ENCODE results near the gene BLTP2.
"Not testable (repeated sequence)": the region's sequence is repeated elsewhere in the genome, so short reads cannot be mapped to it uniquely, and the experiment has no call there.

Gene BLTP2

GRCh38 chr17:28626818-28627217 is 18.1 kb downstream of the BLTP2 start:
- peaks cover 91% of the 10 kb centered on the region for H3K36me3 Mint-ChIP-seq (ENCODE audit: low read depth)
- H3K4me1 Mint-ChIP-seq (ENCODE audit: low read depth): peaks cover 13% of the 10 kb centered on the region
- no peaks in the 10 kb centered on the region for H3K27me3 Mint-ChIP-seq
- H3K9me3 Mint-ChIP-seq: no peaks in the 10 kb centered on the region
- peak overlapping the region; percentile 57 for H3K27ac Mint-ChIP-seq
- no peak overlapping the region for H3K4me3 Mint-ChIP-seq
- no peak for DNase-seq

GRCh38 chr17:28624148-28624547 is 20.8 kb downstream of the BLTP2 start:
- no peaks in the 10 kb centered on the region for H3K27me3 Mint-ChIP-seq
- no peak overlapping the region for H3K4me3 Mint-ChIP-seq
- peak overlapping the region; percentile 50 for H3K27ac Mint-ChIP-seq
- H3K36me3 Mint-ChIP-seq (ENCODE audit: low read depth): peaks cover 95% of the 10 kb centered on the region
- no peak for DNase-seq
- peaks cover 13% of the 10 kb centered on the region for H3K4me1 Mint-ChIP-seq (ENCODE audit: low read depth)
- no peaks in the 10 kb centered on the region for H3K9me3 Mint-ChIP-seq

GRCh38 chr17:28623696-28624095 is 21.3 kb downstream of the BLTP2 start:
- DNase-seq: no peak
- H3K4me3 Mint-ChIP-seq: no peak overlapping the region

GRCh38 chr17:28622186-28622585 is 22.8 kb downstream of the BLTP2 start:
- Mint-ChIP-seq H3K4me1 (ENCODE audit: low read depth) (peaks cover 10% of the 10 kb centered on the region), H3K9me3 (no peaks in the 10 kb centered on the region), H3K27ac (no peak overlapping the region), H3K36me3 (ENCODE audit: low read depth) (peaks cover 96% of the 10 kb centered on the region), H3K27me3 (no peaks in the 10 kb centered on the region), H3K4me3 (no peak overlapping the region)
- DNase-seq: no peak

More at GRCh38 chr17:28623696-28624095, 21.3 kb downstream of the BLTP2 start:
- Mint-ChIP-seq H3K4me1 (ENCODE audit: low read depth) (peaks cover 13% of the 10 kb centered on the region), H3K27ac (no peak overlapping the region), H3K9me3 (no peaks in the 10 kb centered on the region), H3K27me3 (no peaks in the 10 kb centered on the region), H3K36me3 (ENCODE audit: low read depth) (peaks cover 98% of the 10 kb centered on the region)

GRCh38 chr17:28620010-28620409 is 24.9 kb downstream of the BLTP2 start:
- Mint-ChIP-seq H3K27ac (peak overlapping the region; percentile 71), H3K4me1 (ENCODE audit: low read depth) (no peaks in the 10 kb centered on the region), H3K36me3 (ENCODE audit: low read depth) (peaks cover 98% of the 10 kb centered on the region), H3K27me3 (no peaks in the 10 kb centered on the region), H3K4me3 (no peak overlapping the region), H3K9me3 (no peaks in the 10 kb centered on the region)
- no peak for DNase-seq

GRCh38 chr17:28618464-28618863 is 26.5 kb downstream of the BLTP2 start:
- no peaks in the 10 kb centered on the region for H3K27me3 Mint-ChIP-seq
- H3K27ac Mint-ChIP-seq: no peak overlapping the region
- DNase-seq: no peak
- peaks cover 98% of the 10 kb centered on the region for H3K36me3 Mint-ChIP-seq (ENCODE audit: low read depth)
- H3K9me3 Mint-ChIP-seq: no peaks in the 10 kb centered on the region
- no peaks in the 10 kb centered on the region for H3K4me1 Mint-ChIP-seq (ENCODE audit: low read depth)
- H3K4me3 Mint-ChIP-seq: no peak overlapping the region

- no peak for DNase-seq
- no peak overlapping the region for H3K4me3 Mint-ChIP-seq
- peak overlapping the region; percentile 53 for H3K27ac Mint-ChIP-seq
- H3K27me3 Mint-ChIP-seq: no peaks in the 10 kb centered on the region
- no peaks in the 10 kb centered on the region for H3K4me1 Mint-ChIP-seq (ENCODE audit: low read depth)
- H3K36me3 Mint-ChIP-seq (ENCODE audit: low read depth): peaks cover 98% of the 10 kb centered on the region
- H3K9me3 Mint-ChIP-seq: no peaks in the 10 kb centered on the region
These were observed 28.7 kb downstream of the BLTP2 start for GRCh38 chr17:28616281-28616680.

GRCh38 chr17:28615260-28615940 is 29.6 kb downstream of the BLTP2 start:
- peak overlapping the region; percentile 13 for H3K27ac Mint-ChIP-seq
- peaks cover 98% of the 10 kb centered on the region for H3K36me3 Mint-ChIP-seq (ENCODE audit: low read depth)
- H3K4me3 Mint-ChIP-seq: no peak overlapping the region
- H3K4me1 Mint-ChIP-seq (ENCODE audit: low read depth): no peaks in the 10 kb centered on the region
- no peaks in the 10 kb centered on the region for H3K27me3 Mint-ChIP-seq
- DNase-seq: no peak
- no peaks in the 10 kb centered on the region for H3K9me3 Mint-ChIP-seq

- H3K4me3 Mint-ChIP-seq: no peak within 1 kb of the TSS
- no peaks in the 10 kb centered on the region for H3K9me3 Mint-ChIP-seq
- H3K4me1 Mint-ChIP-seq (ENCODE audit: low read depth): no peaks in the 10 kb centered on the region
- H3K36me3 Mint-ChIP-seq (ENCODE audit: low read depth): peaks cover 97% of the 10 kb centered on the region
- peak within 1 kb of the TSS; percentile 77 for H3K27ac Mint-ChIP-seq
- DNase-seq: no peak
- H3K27me3 Mint-ChIP-seq: no peaks in the 10 kb centered on the region
These were observed 31.0 kb downstream of the BLTP2 start, which contains the start of gene RSKR for GRCh38 chr17:28613931-28614381. TSS of gene RSKR (minus strand) at chr17:28614185. CDS start at chr17:28614161, 24 bp downstream.

- H3K27ac Mint-ChIP-seq: peak overlapping the region; percentile 77
- no peaks in the 10 kb centered on the region for H3K27me3 Mint-ChIP-seq
These were observed 31.8 kb downstream of the BLTP2 start for GRCh38 chr17:28612936-28613872.

GRCh38 chr17:28612531-28612930 is 32.4 kb downstream of the BLTP2 start:
- no peaks in the 10 kb centered on the region for H3K27me3 Mint-ChIP-seq
- H3K9me3 Mint-ChIP-seq: no peaks in the 10 kb centered on the region

More at GRCh38 chr17:28612936-28613872, 31.8 kb downstream of the BLTP2 start:
- Mint-ChIP-seq H3K4me3 (no peak overlapping the region), H3K9me3 (no peaks in the 10 kb centered on the region), H3K4me1 (ENCODE audit: low read depth) (no peaks in the 10 kb centered on the region), H3K36me3 (ENCODE audit: low read depth) (peaks cover 96% of the 10 kb centered on the region)
- peak; percentile 43 for DNase-seq

GRCh38 chr17:28610376-28610775 is 34.6 kb downstream of the BLTP2 start:
- peak overlapping the region; percentile 63 for H3K27ac Mint-ChIP-seq
- no peaks in the 10 kb centered on the region for H3K9me3 Mint-ChIP-seq
- DNase-seq: no peak
- H3K4me3 Mint-ChIP-seq: no peak overlapping the region
- peaks cover 91% of the 10 kb centered on the region for H3K36me3 Mint-ChIP-seq (ENCODE audit: low read depth)
- H3K27me3 Mint-ChIP-seq: no peaks in the 10 kb centered on the region
- no peaks in the 10 kb centered on the region for H3K4me1 Mint-ChIP-seq (ENCODE audit: low read depth)

More at GRCh38 chr17:28612531-28612930, 32.4 kb downstream of the BLTP2 start:
- Mint-ChIP-seq H3K4me3 (no peak overlapping the region), H3K36me3 (ENCODE audit: low read depth) (peaks cover 98% of the 10 kb centered on the region), H3K4me1 (ENCODE audit: low read depth) (no peaks in the 10 kb centered on the region), H3K27ac (peak overlapping the region; percentile 48)
- no peak for DNase-seq

GRCh38 chr17:28604031-28604430 is 40.9 kb downstream of the BLTP2 start:
- H3K4me3 Mint-ChIP-seq, H3K27me3 Mint-ChIP-seq, H3K9me3 Mint-ChIP-seq, DNase-seq, H3K27ac Mint-ChIP-seq: not testable (repeated sequence)
- peaks cover 52% of the 10 kb centered on the region for H3K36me3 Mint-ChIP-seq (ENCODE audit: low read depth)
- peaks cover 11% of the 10 kb centered on the region for H3K4me1 Mint-ChIP-seq (ENCODE audit: low read depth)

- Mint-ChIP-seq H3K27ac (peak overlapping the region; percentile 94), H3K4me3 (peak overlapping the region; percentile 91), H3K36me3 (ENCODE audit: low read depth) (peaks cover 48% of the 10 kb centered on the region), H3K4me1 (ENCODE audit: low read depth) (peaks cover 23% of the 10 kb centered on the region), H3K27me3 (no peaks in the 10 kb centered on the region), H3K9me3 (no peaks in the 10 kb centered on the region)
- DNase-seq: no peak
These were observed 45.4 kb downstream of the BLTP2 start for GRCh38 chr17:28599311-28600184.
